A549 (cell line): ENCODE results near the gene ARHGEF37. TPM values are rescaled to one million over a fixed set of nuclear protein-coding genes. Genes with fewer than 3 reads are reported as not detected.
A peak's percentile ranks its signal among the peaks of the same experiment; 100 is the strongest.

Experiments
- ATAC-seq, 2 experiments: fragments of 200-7000 bp in 1 of 2; fragments of >200 bp in 1 of 2; cut with Nextera tagmentation in 1 of 2; cut with Tn5 transposase in 1 of 2; 3 replicates each; pipeline versions ENCODE4 v1.8.0 to v1.9.1; 2018 to 2020; ENCODE audit warnings: mild to moderate bottlenecking in 1 of 2, moderate library complexity in 1 of 2
- CTCF ChIA-PET: fragments of 300-600 bp; sonication (Branson Sonifier 250); formaldehyde crosslinking; extraction: SDS; loops from one replicate; lab custom pipeline; 2021; ENCODE audit warnings: antibody characterized with exemption, inconsistent platforms; lab: Yijun Ruan, JAX
- POLR2A ChIA-PET: fragments of 350-600 bp; formaldehyde crosslinking; extraction: SDS; loops from one replicate; lab custom pipeline; 2021; ENCODE audit warnings: antibody characterized with exemption, inconsistent platforms; lab: Yijun Ruan, JAX
- DNase-seq, 2 experiments: peaks; one replicate each; pipeline versions ENCODE4 v3.0.0 to v3.0.0-alpha.2; 2011 to 2016; ENCODE audit warnings: low read depth in 1 of 2, low spot score in 1 of 2
- FAIRE-seq: peaks from 2 replicates; lab custom pipeline; 2011; peaks lifted over from hg19 to GRCh38; lab: Jason Lieb, UNC
- H3K27ac ChIP-seq, 2 experiments: fragments of >200 bp; sonication (Bioruptor Twin); formaldehyde crosslinking; 3 replicates each; pipeline ENCODE4 v1.5.1; 2016 to 2017
- H3K4me1 ChIP-seq: fragments of >200 bp; sonication (Bioruptor Twin); formaldehyde crosslinking; 3 replicates; pipeline ENCODE4 v1.6.1; 2016
- H3K4me2 ChIP-seq: fragments of >200 bp; sonication (Bioruptor Twin); formaldehyde crosslinking; 3 replicates; pipeline ENCODE4 v1.6.1; 2016
- H3K4me3 ChIP-seq: fragments of >200 bp; sonication (Bioruptor Twin); formaldehyde crosslinking; 3 replicates; pipeline ENCODE4 v1.5.1; 2016
- H3K9me3 ChIP-seq: fragments of >200 bp; sonication (Bioruptor Twin); formaldehyde crosslinking; 3 replicates; pipeline ENCODE4 v1.6.1; 2016
- CBX2 ChIP-seq: fragments of 200-600 bp; sonication (generic); IDR thresholded peaks from 2 replicates; pipeline ENCODE4 v1.6.1; 2016; ENCODE audit warnings: low read depth, mild to moderate bottlenecking, borderline replicate concordance
- CBX8 ChIP-seq: fragments of 200-600 bp; sonication (generic); IDR thresholded peaks from 2 replicates; pipeline ENCODE4 v1.6.1; 2016
- EHF ChIP-seq: fragments of 250-450 bp; sonication (Bioruptor Pico); IDR thresholded peaks from 2 replicates; pipeline ENCODE4 v1.5.0; 2020; ENCODE audit warnings: mild to moderate bottlenecking
- EHMT2 ChIP-seq: fragments of 200-600 bp; sonication (generic); IDR thresholded peaks from 2 replicates; pipeline ENCODE4 v1.6.1; 2016; ENCODE audit warnings: antibody characterized with exemption, low read depth, mild to moderate bottlenecking, moderate library complexity
- ESRRA ChIP-seq: fragments of 150-350 bp; IDR thresholded peaks from 2 replicates; pipeline ENCODE4 v1.6.1; 2014; ENCODE audit warnings: mild to moderate bottlenecking, low read length, borderline replicate concordance
- FOSB ChIP-seq: fragments of 250-450 bp; sonication (Bioruptor Pico); IDR thresholded peaks from 2 replicates; pipeline ENCODE4 v1.5.0; 2020; ENCODE audit warnings: mild to moderate bottlenecking, moderate library complexity
- FOSL2 ChIP-seq, 2 experiments: fragments of 450-650 bp in 1 of 2; fragments of >200 bp in 1 of 2; sonication (Bioruptor Twin) in 1 of 2; formaldehyde crosslinking; IDR thresholded peaks; 2 replicates each; pipeline versions ENCODE4 v1.5.0 to v1.6.1; 2016 to 2020; ENCODE audit warnings: mild to moderate bottlenecking in 1 of 2, moderate library complexity in 1 of 2
- FOXS1 ChIP-seq: fragments of 250-450 bp; sonication (Bioruptor Pico); IDR thresholded peaks from 2 replicates; pipeline ENCODE4 v1.5.0; 2020; ENCODE audit warnings: mild to moderate bottlenecking, moderate library complexity
- GATA3 ChIP-seq: IDR thresholded peaks from 2 replicates; pipeline ENCODE4 v1.6.1; 2012; ENCODE audit warnings: borderline replicate concordance
- HDAC2 ChIP-seq: fragments of 200-600 bp; sonication (generic); IDR thresholded peaks from 2 replicates; pipeline ENCODE4 v1.6.1; 2016
- HOXA7 ChIP-seq: fragments of 250-450 bp; sonication (Bioruptor Pico); IDR thresholded peaks from 2 replicates; pipeline ENCODE4 v1.5.0; 2020; ENCODE audit warnings: mild to moderate bottlenecking, moderate library complexity
- KDM5A ChIP-seq: fragments of 200-600 bp; sonication (generic); IDR thresholded peaks from 2 replicates; pipeline ENCODE4 v1.6.1; 2016; ENCODE audit warnings: antibody characterized with exemption, mild to moderate bottlenecking
- MAFK ChIP-seq: fragments of 450-650 bp; IDR thresholded peaks from 2 replicates; pipeline ENCODE4 v1.6.1; 2014; ENCODE audit not compliant: partially characterized antibody
- MYC ChIP-seq: IDR thresholded peaks from 2 replicates; pipeline ENCODE4 v1.6.1; 2012; ENCODE audit warnings: mild to moderate bottlenecking, inconsistent platforms, low read length, improper control_type of control experiment, borderline replicate concordance
- NPAS2 ChIP-seq: fragments of 250-450 bp; sonication (Bioruptor Pico); IDR thresholded peaks from 2 replicates; pipeline ENCODE4 v1.8.0; 2022; ENCODE audit warnings: mild to moderate bottlenecking, moderate library complexity, borderline replicate concordance
- PHF8 ChIP-seq: fragments of 200-600 bp; sonication (generic); IDR thresholded peaks from 2 replicates; pipeline ENCODE4 v1.6.1; 2016; ENCODE audit warnings: low read depth, mild to moderate bottlenecking, antibody characterized with exemption, moderate library complexity, borderline replicate concordance
- POLR2A ChIP-seq: IDR thresholded peaks from 2 replicates; pipeline ENCODE4 v1.6.1; 2012; ENCODE audit warnings: mild to moderate bottlenecking, low read length
- RCOR1 ChIP-seq: fragments of 150-350 bp; IDR thresholded peaks from 2 replicates; pipeline ENCODE4 v1.6.1; 2014; ENCODE audit warnings: antibody characterized with exemption, low read length, low read depth
- TP53 ChIP-seq: fragments of 250-450 bp; sonication (Bioruptor Pico); IDR thresholded peaks from 2 replicates; pipeline ENCODE4 v1.5.0; 2021; ENCODE audit warnings: mild to moderate bottlenecking, moderate library complexity
- ZC3H11A ChIP-seq: fragments of 450-650 bp; IDR thresholded peaks from 2 replicates; pipeline ENCODE4 v1.6.1; 2014; ENCODE audit warnings: antibody characterized with exemption, mild to moderate bottlenecking
- WGBS: methylation state at CpG from one replicate; pipeline ENCODE4 v1.1.6; 2017; ENCODE audit errors: missing lambda C conversion rate; 5-methylcytosine and 5-hydroxymethylcytosine counted together
- polyA plus RNA-seq, 4 experiments: library from polyadenylated mRNA; depleted of rRNA in 3 of 4; stranded (reverse); fragments of >200 nt; fragmentation: RNase III in 1 of 4; extraction: RNeasy Plus Mini Kit Qiagen cat#74134 plus additional on column Dnase treatment in 1 of 4; gene quantifications; 2 replicates in 3 of 4; 3 replicates in 1 of 4; pipeline ENCODE4 v1.2.3, GENCODE V29; 2011 to 2017
- TF ChIP-seq, protein P1 (sequence below): IDR thresholded peaks from 2 replicates; pipeline ENCODE4 v1.6.1; 2012; ENCODE audit warnings: low read depth, borderline replicate concordance
- TF ChIP-seq, protein P2 (sequence below): fragments of >200 bp; sonication (Bioruptor Twin); formaldehyde crosslinking; IDR thresholded peaks from 2 replicates; pipeline ENCODE4 v1.6.1; 2016
- TF ChIP-seq, protein P3 (sequence below): fragments of 250-450 bp; sonication (Bioruptor Pico); IDR thresholded peaks from 2 replicates; pipeline ENCODE4 v1.5.0; 2020; ENCODE audit warnings: low read depth, mild to moderate bottlenecking, moderate library complexity

Gene ARHGEF37
- polyA plus RNA-seq, 2 of the 4 experiments (the other 2 are of a cell fraction): 1.2 to 1.5 TPM

DNA sequence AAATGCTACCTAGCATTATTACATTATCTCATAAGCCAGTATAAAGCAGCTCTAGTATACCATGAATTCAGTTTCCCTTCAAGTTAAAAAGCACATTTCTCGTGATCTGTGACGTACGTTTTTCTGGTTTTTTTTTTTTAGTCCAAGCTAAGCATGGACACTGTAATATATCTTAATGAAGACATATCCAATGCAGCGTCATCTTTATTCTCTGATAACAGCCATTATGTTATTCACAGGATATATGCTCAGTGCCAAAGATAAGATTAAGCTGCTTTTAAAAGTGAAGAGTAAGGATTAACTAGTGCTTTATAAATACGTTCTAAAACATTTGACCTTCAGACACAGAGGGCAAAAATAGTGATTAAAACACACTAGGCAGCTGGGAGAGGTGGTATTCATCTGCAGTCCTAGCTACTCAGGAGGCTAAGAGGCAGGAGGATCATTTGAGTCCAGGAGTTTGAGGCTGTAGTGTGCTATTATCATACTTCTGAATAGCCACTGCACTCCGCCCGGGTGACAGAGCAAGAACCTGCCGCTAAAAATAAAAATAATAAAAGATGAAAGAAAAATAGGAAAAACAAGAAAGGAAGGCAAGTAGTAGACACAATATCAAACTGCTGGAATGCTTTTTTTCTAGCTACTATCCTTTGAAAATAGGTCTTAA lies 37.8 kb upstream of the ARHGEF37 start:
- ATAC-seq: peak in 1 of 2 experiments; percentile 22; a peak in 1 of 6 replicates
- ChIA-PET POLR2A (interaction anchor here (1.2 kb wide), 1 partner anchor 19 kb away, joined by 4 read pairs; no protein-coding TSS in a partner anchor), CTCF (interaction anchor here (0.6 to 2.4 kb wide), 15 partner anchors 8 to 307 kb away, joined by 3 to 11 read pairs (median 3); partner anchors contain the start of gene CSNK1A1)
- 86% methylated on average over 8 of the region's 8 CpGs for WGBS
- Histone ChIP-seq H3K4me2 (no peak overlapping the region), H3K4me1 (peaks cover 40% of the 10 kb centered on the region), H3K9me3 (no peaks in the 10 kb centered on the region), H3K27ac (no peak overlapping the region), H3K4me3 (no peak overlapping the region)
- no peak for FAIRE-seq
- TF ChIP-seq KDM5A: no peak
- no peak for TF ChIP-seq MYC
- TF ChIP-seq CBX2: no peak
- TF ChIP-seq PHF8: no peak
- TF ChIP-seq RCOR1: no peak
- TF ChIP-seq, protein P1, sequence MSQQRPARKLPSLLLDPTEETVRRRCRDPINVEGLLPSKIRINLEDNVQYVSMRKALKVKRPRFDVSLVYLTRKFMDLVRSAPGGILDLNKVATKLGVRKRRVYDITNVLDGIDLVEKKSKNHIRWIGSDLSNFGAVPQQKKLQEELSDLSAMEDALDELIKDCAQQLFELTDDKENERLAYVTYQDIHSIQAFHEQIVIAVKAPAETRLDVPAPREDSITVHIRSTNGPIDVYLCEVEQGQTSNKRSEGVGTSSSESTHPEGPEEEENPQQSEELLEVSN: no peak
- no peak for TF ChIP-seq GATA3
- TF ChIP-seq, protein P2, sequence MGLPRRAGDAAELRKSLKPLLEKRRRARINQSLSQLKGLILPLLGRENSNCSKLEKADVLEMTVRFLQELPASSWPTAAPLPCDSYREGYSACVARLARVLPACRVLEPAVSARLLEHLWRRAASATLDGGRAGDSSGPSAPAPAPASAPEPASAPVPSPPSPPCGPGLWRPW: no peak
- no peak for TF ChIP-seq HOXA7
- no peak for TF ChIP-seq ZC3H11A
- TF ChIP-seq, all 56 proteins: peak for 0
- no peak for DNase-seq

DNA sequence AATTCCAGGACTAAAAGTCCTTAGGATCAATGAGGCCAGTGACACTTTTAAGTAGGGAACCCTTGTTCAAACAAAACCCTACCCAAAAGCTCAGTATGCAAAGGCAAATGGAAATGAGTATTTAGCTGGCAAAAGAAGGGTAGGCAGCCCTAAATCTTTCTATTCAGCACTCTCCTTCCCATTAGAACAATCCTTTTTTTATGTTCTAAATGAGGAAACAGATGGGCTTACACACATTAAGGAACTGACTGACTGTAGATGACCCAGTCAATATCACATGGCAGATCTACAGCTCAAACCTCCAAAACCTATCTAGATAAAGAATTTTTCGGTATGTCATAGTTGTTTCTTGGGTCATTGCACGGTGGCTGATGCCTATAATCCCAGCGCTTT lies 37.3 kb upstream of the ARHGEF37 start:
- no peak overlapping the region for H3K4me2 ChIP-seq
- DNase-seq (no peak), FAIRE-seq (no peak), ATAC-seq (no peak)
- no peak overlapping the region for H3K27ac ChIP-seq
- no peaks in the 10 kb centered on the region for H3K9me3 ChIP-seq
- no peak for TF ChIP-seq MYC
- TF ChIP-seq EHF (CRISPR knock-in tag): no peak
- H3K4me3 ChIP-seq: no peak overlapping the region
- H3K4me1 ChIP-seq: peaks cover 46% of the 10 kb centered on the region
- CTCF ChIA-PET: interaction anchor here (0.6 to 2.4 kb wide), 12 partner anchors 13 to 307 kb away, joined by 3 to 11 read pairs (median 3); no protein-coding TSS in a partner anchor
- WGBS: 86% methylated on average over 3 of the region's 3 CpGs
- POLR2A ChIA-PET: interaction anchor here (1.2 kb wide), 1 partner anchor 18 kb away, joined by 4 read pairs; no protein-coding TSS in a partner anchor

DNA sequence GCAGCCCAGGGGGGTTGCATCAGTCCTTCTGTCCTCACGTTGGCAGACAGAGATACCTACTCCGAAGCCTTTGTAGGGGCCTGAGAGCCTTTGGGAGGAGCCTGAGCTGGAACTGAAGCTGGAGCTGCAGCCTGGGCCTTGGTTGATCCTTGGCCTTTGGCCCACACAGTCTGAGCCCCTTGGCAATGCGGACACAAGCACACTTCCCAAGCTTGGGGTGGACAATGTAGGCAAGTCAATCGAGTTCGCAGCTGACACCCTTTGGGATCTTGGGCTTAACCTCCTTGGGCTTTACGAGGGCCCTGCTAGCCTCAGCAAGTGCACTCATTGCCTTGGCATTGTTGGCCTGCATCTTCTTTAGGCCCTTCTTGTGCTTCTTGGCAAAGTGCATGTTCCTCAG lies 36.0 kb upstream of the ARHGEF37 start:
- FAIRE-seq: no peak
- no peak for TF ChIP-seq NPAS2 (CRISPR knock-in tag)
- TF ChIP-seq MYC: no peak
- TF ChIP-seq FOXS1 (CRISPR knock-in tag): no peak
- TF ChIP-seq FOSL2 (IDR thresholded peaks at IDR 0.05): no peak
- no peak for TF ChIP-seq FOSL2 (CRISPR knock-in tag; IDR thresholded peaks at IDR 0.05)
- TF ChIP-seq, protein P3, sequence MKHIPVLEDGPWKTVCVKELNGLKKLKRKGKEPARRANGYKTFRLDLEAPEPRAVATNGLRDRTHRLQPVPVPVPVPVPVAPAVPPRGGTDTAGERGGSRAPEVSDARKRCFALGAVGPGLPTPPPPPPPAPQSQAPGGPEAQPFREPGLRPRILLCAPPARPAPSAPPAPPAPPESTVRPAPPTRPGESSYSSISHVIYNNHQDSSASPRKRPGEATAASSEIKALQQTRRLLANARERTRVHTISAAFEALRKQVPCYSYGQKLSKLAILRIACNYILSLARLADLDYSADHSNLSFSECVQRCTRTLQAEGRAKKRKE (CRISPR knock-in tag): no peak
- no peaks in the 10 kb centered on the region for H3K9me3 ChIP-seq
- no peak overlapping the region for H3K4me3 ChIP-seq
- H3K27ac ChIP-seq: no peak overlapping the region
- WGBS: 83% methylated on average over 6 of the region's 6 CpGs
- CTCF ChIA-PET: interaction anchor here (0.6 to 1.7 kb wide), 5 partner anchors 19 to 102 kb away, joined by 3 to 6 read pairs (median 3); no protein-coding TSS in a partner anchor
- POLR2A ChIA-PET: no interaction called here
- no peak overlapping the region for H3K4me2 ChIP-seq
- DNase-seq: no peak
- no peak for ATAC-seq
- H3K4me1 ChIP-seq: peaks cover 40% of the 10 kb centered on the region

DNA sequence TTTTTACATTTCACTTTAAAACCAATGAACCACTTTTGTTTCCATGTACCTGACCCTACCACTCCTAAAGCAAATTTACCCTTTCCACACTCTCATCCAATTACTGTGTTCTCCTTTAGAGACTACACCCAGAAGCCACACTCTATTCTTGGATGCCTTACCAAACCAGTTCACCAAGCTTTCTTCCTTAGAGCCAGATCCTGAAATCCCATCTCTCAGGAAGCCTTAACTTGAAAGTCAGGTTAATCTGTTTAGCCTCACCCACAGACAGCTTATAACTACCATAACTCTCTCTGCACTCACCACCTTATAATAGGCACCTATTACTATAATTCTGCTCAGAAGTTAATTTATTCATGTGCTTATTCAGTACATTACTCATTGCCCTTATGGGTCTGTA lies 34.3 kb upstream of the ARHGEF37 start:
- peak overlapping the region; percentile 93; the same call in 1 of the 3 replicates for H3K4me2 ChIP-seq
- FAIRE-seq: no peak
- POLR2A ChIA-PET: no interaction called here
- H3K9me3 ChIP-seq: no peaks in the 10 kb centered on the region
- H3K4me1 ChIP-seq: peaks cover 35% of the 10 kb centered on the region
- ATAC-seq: no peak
- no peak overlapping the region for H3K27ac ChIP-seq
- TF ChIP-seq CBX8: no peak
- no peak for TF ChIP-seq POLR2A
- TF ChIP-seq HDAC2: no peak
- no peak for TF ChIP-seq TP53
- no peak for TF ChIP-seq EHMT2
- TF ChIP-seq FOSB (CRISPR knock-in tag): no peak
- TF ChIP-seq MAFK: no peak
- TF ChIP-seq ESRRA: no peak
- TF ChIP-seq, all 56 proteins: peak for 0
- CTCF ChIA-PET: interaction anchor here (0.7 to 4.2 kb wide), 6 partner anchors 16 to 437 kb away, joined by 3 to 19 read pairs (median 4); no protein-coding TSS in a partner anchor
- no peak for DNase-seq
- H3K4me3 ChIP-seq: no peak overlapping the region
